CD4-positive, CD25-positive, alpha-beta regulatory T cell (primary cell): ENCODE results near the gene LCMT2. TPM values are rescaled to one million over a fixed set of nuclear protein-coding genes. Genes with fewer than 3 reads are reported as not detected.
A peak's percentile ranks its signal among the peaks of the same experiment; 100 is the strongest.

Experiments
- ATAC-seq, 2 donors: fragments of 150-1000 bp; cut with Tn5 transposase; one replicate each; pipeline ENCODE4 v1.10.0; 2021; ENCODE audit warnings: low read depth in 2 of 2, moderate number of reproducible peaks in 2 of 2, moderate library complexity in 1 of 2
- DNase-seq, 3 donors: peaks; one replicate each; pipeline versions ENCODE4 v3.0.0 to v3.0.0-alpha.2; 2012 to 2022; ENCODE audit warnings: mixed read lengths in 1 of 3
- H3K27ac ChIP-seq: one replicate; pipeline ENCODE4 v1.7.0; 2013; ENCODE audit warnings: mild to moderate bottlenecking, low read length; ENCODE audit not compliant: insufficient read depth, poor library complexity, severe bottlenecking
- H3K27me3 ChIP-seq: one replicate; pipeline ENCODE4 v1.7.0; 2013; ENCODE audit warnings: low read length; ENCODE audit not compliant: control insufficient read depth, insufficient read depth
- H3K36me3 ChIP-seq: one replicate; pipeline ENCODE4 v1.7.0; 2013; ENCODE audit warnings: mild to moderate bottlenecking, low read length, moderate library complexity; ENCODE audit not compliant: control insufficient read depth, insufficient read depth
- H3K4me1 ChIP-seq: 2 replicates; pipeline ENCODE4 v1.7.0; 2013; ENCODE audit warnings: mild to moderate bottlenecking, low read length; ENCODE audit not compliant: insufficient read depth, control insufficient read depth, poor library complexity, severe bottlenecking
- H3K4me3 ChIP-seq: one replicate; pipeline ENCODE4 v1.7.0; 2013; ENCODE audit warnings: low read depth, mild to moderate bottlenecking, low read length, moderate library complexity
- H3K9me3 ChIP-seq, 2 experiments: 1 replicate in 1 of 2; 2 replicates in 1 of 2; pipeline ENCODE4 v1.7.0; 2013; ENCODE audit warnings: low read length in 2 of 2, mild to moderate bottlenecking in 1 of 2, moderate library complexity in 1 of 2; ENCODE audit not compliant: control insufficient read depth in 2 of 2
- H3K27ac Mint-ChIP-seq, 3 donors: one replicate each; pipeline ENCODE4 v1.8.0; 2020 to 2022; ENCODE audit warnings: mild to moderate bottlenecking in 3 of 3, mixed read lengths in 3 of 3, moderate library complexity in 2 of 3
- H3K27me3 Mint-ChIP-seq: one replicate; pipeline ENCODE4 v1.8.0; 2022; ENCODE audit warnings: mild to moderate bottlenecking, mixed read lengths
- H3K36me3 Mint-ChIP-seq: one replicate; pipeline ENCODE4 v1.8.0; 2020; ENCODE audit warnings: mixed read lengths
- H3K4me1 Mint-ChIP-seq, 4 donors: one replicate each; pipeline ENCODE4 v1.8.0; 2020 to 2022; ENCODE audit warnings: mixed read lengths in 4 of 4, mild to moderate bottlenecking in 1 of 4
- H3K4me3 Mint-ChIP-seq, 4 donors: one replicate each; pipeline ENCODE4 v1.8.0; 2020 to 2022; ENCODE audit warnings: mild to moderate bottlenecking in 4 of 4, mixed read lengths in 4 of 4, moderate library complexity in 3 of 4
- H3K9me3 Mint-ChIP-seq, 7 donors: one replicate each; pipeline ENCODE4 v1.8.0; 2020 to 2022; ENCODE audit warnings: mixed read lengths in 7 of 7, mild to moderate bottlenecking in 3 of 7, moderate library complexity in 2 of 7
- polyA plus RNA-seq, 4 donors: library from polyadenylated mRNA; unstranded; fragments of 300-500 nt; fragmentation: Illumina TruSeq; gene quantifications; one replicate each; pipeline ENCODE4 v1.2.3, GENCODE V29; 2021
- total RNA-seq: library from RNA; stranded (reverse); gene quantifications from one replicate; pipeline ENCODE4 v1.2.3, GENCODE V29; 2022

Gene LCMT2
- total and polyA plus RNA-seq, 5 donors from 2014 or later, result 2.9 to 9.9 (median 4.0) TPM

- Histone ChIP-seq H3K4me3 (no peak overlapping the region), H3K27ac (no peak overlapping the region), H3K36me3 (peaks cover 58% of the 10 kb centered on the region), H3K9me3 (peaks cover 53 to 64% of the 10 kb centered on the region in 2 experiments), H3K4me1 (no peaks in the 10 kb centered on the region), H3K27me3 (no peaks in the 10 kb centered on the region)
- H3K36me3 Mint-ChIP-seq, result peaks cover 68% of the 10 kb centered on the region
- no peak overlapping the region for H3K27ac Mint-ChIP-seq
- no peak overlapping the region for H3K4me3 Mint-ChIP-seq
- no peaks in the 10 kb centered on the region for H3K27me3 Mint-ChIP-seq
- DNase-seq, result no peak
- peaks cover 0 to 9% (median 5%) of the 10 kb centered on the region in 4 donors for H3K4me1 Mint-ChIP-seq
- no peak for ATAC-seq
- peaks cover 7 to 68% (median 28%) of the 10 kb centered on the region in 7 donors for H3K9me3 Mint-ChIP-seq
These were observed 31.0 kb upstream of the LCMT2 start for GRCh38 chr15:43361313-43361903.

GRCh38 chr15:43360821-43361220, 30.4 kb upstream of the LCMT2 start:
- Histone ChIP-seq H3K27me3 (no peaks in the 10 kb centered on the region), H3K9me3 (peaks cover 53 to 64% of the 10 kb centered on the region in 2 experiments), H3K4me1 (no peaks in the 10 kb centered on the region), H3K27ac (no peak overlapping the region), H3K4me3 (no peak overlapping the region), H3K36me3 (peaks cover 52% of the 10 kb centered on the region)
- H3K4me3 Mint-ChIP-seq, result no peak overlapping the region
- H3K27me3 Mint-ChIP-seq, result no peaks in the 10 kb centered on the region
- DNase-seq (no peak), ATAC-seq (no peak)
- H3K9me3 Mint-ChIP-seq, result peaks cover 7 to 66% (median 28%) of the 10 kb centered on the region in 7 donors
- no peak overlapping the region for H3K27ac Mint-ChIP-seq
- peaks cover 0 to 6% (median 4%) of the 10 kb centered on the region in 4 donors for H3K4me1 Mint-ChIP-seq
- H3K36me3 Mint-ChIP-seq, result peaks cover 63% of the 10 kb centered on the region

- peaks cover 33% of the 10 kb centered on the region for H3K36me3 Mint-ChIP-seq
- no peak overlapping the region for H3K27ac Mint-ChIP-seq
- H3K27me3 Mint-ChIP-seq, result no peaks in the 10 kb centered on the region
- Histone ChIP-seq H3K36me3 (peaks cover 15% of the 10 kb centered on the region), H3K9me3 (peaks cover 0 to 2% of the 10 kb centered on the region in 2 experiments), H3K4me3 (no peak overlapping the region), H3K27me3 (no peaks in the 10 kb centered on the region), H3K27ac (no peak overlapping the region), H3K4me1 (no peaks in the 10 kb centered on the region)
- H3K4me3 Mint-ChIP-seq, result no peak overlapping the region
- ATAC-seq (no peak), DNase-seq (no peak)
- H3K9me3 Mint-ChIP-seq, result peaks cover 0 to 2% (median 0%) of the 10 kb centered on the region in 7 donors
- H3K4me1 Mint-ChIP-seq, result no peaks in the 10 kb centered on the region
These were observed 22.5 kb upstream of the LCMT2 start for GRCh38 chr15:43352693-43353382.

GRCh38 chr15:43347114-43347513, 16.7 kb upstream of the LCMT2 start:
- no peaks in the 10 kb centered on the region for H3K27me3 ChIP-seq
- H3K4me1 ChIP-seq, result no peaks in the 10 kb centered on the region
- no peak overlapping the region for H3K4me3 Mint-ChIP-seq
- H3K9me3 Mint-ChIP-seq, result no peaks in the 10 kb centered on the region
- H3K4me1 Mint-ChIP-seq, result no peaks in the 10 kb centered on the region
- H3K9me3 ChIP-seq, result no peaks in the 10 kb centered on the region
- DNase-seq (no peak), ATAC-seq (no peak)
- H3K4me3 ChIP-seq, result no peak overlapping the region
- no peak overlapping the region for H3K27ac Mint-ChIP-seq
- no peak overlapping the region for H3K27ac ChIP-seq
- H3K27me3 Mint-ChIP-seq, result no peaks in the 10 kb centered on the region
- peaks cover 35% of the 10 kb centered on the region for H3K36me3 Mint-ChIP-seq
- H3K36me3 ChIP-seq, result peaks cover 12% of the 10 kb centered on the region

GRCh38 chr15:43346305-43346704, 15.9 kb upstream of the LCMT2 start:
- Mint-ChIP-seq H3K27me3 (no peaks in the 10 kb centered on the region), H3K27ac (no peak overlapping the region), H3K9me3 (no peaks in the 10 kb centered on the region), H3K4me1 (no peaks in the 10 kb centered on the region), H3K36me3 (peaks cover 32% of the 10 kb centered on the region), H3K4me3 (no peak overlapping the region)
- Histone ChIP-seq H3K27me3 (no peaks in the 10 kb centered on the region), H3K4me1 (no peaks in the 10 kb centered on the region), H3K27ac (no peak overlapping the region), H3K36me3 (peaks cover 9% of the 10 kb centered on the region), H3K9me3 (no peaks in the 10 kb centered on the region), H3K4me3 (no peak overlapping the region)
- ATAC-seq, result no peak
- peak in 1 of 3 donors; percentile 24 for DNase-seq

- peak overlapping the region; percentile 98 to 99 (median 99) for H3K27ac Mint-ChIP-seq
These were observed 361 bp upstream of the LCMT2 start for GRCh38 chr15:43330780-43331087.

GRCh38 chr15:43329217-43329959, 985 bp downstream of the LCMT2 start:
- Histone ChIP-seq H3K4me1 (peaks cover 25% of the 10 kb centered on the region), H3K36me3 (peaks cover 3% of the 10 kb centered on the region), H3K4me3 (peak overlapping the region; percentile 99), H3K9me3 (no peaks in the 10 kb centered on the region), H3K27me3 (no peaks in the 10 kb centered on the region), H3K27ac (peak overlapping the region; percentile 96)
- Mint-ChIP-seq H3K9me3 (no peaks in the 10 kb centered on the region), H3K4me1 (peaks cover 29 to 52% (median 40%) of the 10 kb centered on the region in 4 donors), H3K27me3 (no peaks in the 10 kb centered on the region), H3K36me3 (peaks cover 11% of the 10 kb centered on the region), H3K4me3 (peak overlapping the region; percentile 96 to 99 (median 98)), H3K27ac (peak overlapping the region; percentile 98 to 99 (median 99))
- DNase-seq (peak; percentile 5 to 8 (median 5)), ATAC-seq (no peak)

More at GRCh38 chr15:43330780-43331087, 361 bp upstream of the LCMT2 start:
- Mint-ChIP-seq H3K36me3 (peaks cover 18% of the 10 kb centered on the region), H3K4me3 (peak overlapping the region; percentile 96 to 99 (median 98)), H3K9me3 (no peaks in the 10 kb centered on the region), H3K4me1 (peaks cover 26 to 47% (median 38%) of the 10 kb centered on the region in 4 donors), H3K27me3 (no peaks in the 10 kb centered on the region)
- ATAC-seq, result peak in 1 of 2 donors; percentile 8
- Histone ChIP-seq H3K4me1 (peaks cover 25% of the 10 kb centered on the region), H3K27ac (peak overlapping the region; percentile 96), H3K4me3 (peak overlapping the region; percentile 99), H3K36me3 (peaks cover 5% of the 10 kb centered on the region), H3K9me3 (no peaks in the 10 kb centered on the region), H3K27me3 (no peaks in the 10 kb centered on the region)
- no peak for DNase-seq
